Posterior vena cava (tissue), 2 donors: Measurements from ENCODE around the gene IL22. TPM values are rescaled to one million over a fixed set of nuclear protein-coding genes. Genes with fewer than 3 reads are reported as not detected.
A peak's percentile ranks its signal among the peaks of the same experiment; 100 is the strongest.
"Not testable (repeated sequence)": the region's sequence is repeated elsewhere in the genome, so short reads cannot be mapped to it uniquely, and the experiment has no call there.

Experiments
- DNase-seq: peaks from one replicate; pipeline ENCODE4 v3.0.0-alpha.2; 2020; ENCODE audit warnings: low spot score
- intact Hi-C, 2 donors: fragments of 100-400 bp; cut with DNase I; formaldehyde crosslinking; loops; one replicate each; pipeline versions ENCODE4 v1.14.1 to v1.14.2; 2022 to 2023
- total RNA-seq, 2 donors: library from RNA; stranded (reverse); fragmentation: NEBNext Ultra II Directional; extraction: Animal tissue kit (Norgen Biotek cat#: 25700); gene quantifications; one replicate each; pipeline ENCODE4 v1.2.1, GENCODE V29; 2021
- donor health status: DM: yes; HTN: yes; CAD: no.
- donor health status: DM: yes; HTN: yes; CAD: no.

The IL22 gene
- total RNA-seq, 2 donors from 2014 or later = not detected

DNA sequence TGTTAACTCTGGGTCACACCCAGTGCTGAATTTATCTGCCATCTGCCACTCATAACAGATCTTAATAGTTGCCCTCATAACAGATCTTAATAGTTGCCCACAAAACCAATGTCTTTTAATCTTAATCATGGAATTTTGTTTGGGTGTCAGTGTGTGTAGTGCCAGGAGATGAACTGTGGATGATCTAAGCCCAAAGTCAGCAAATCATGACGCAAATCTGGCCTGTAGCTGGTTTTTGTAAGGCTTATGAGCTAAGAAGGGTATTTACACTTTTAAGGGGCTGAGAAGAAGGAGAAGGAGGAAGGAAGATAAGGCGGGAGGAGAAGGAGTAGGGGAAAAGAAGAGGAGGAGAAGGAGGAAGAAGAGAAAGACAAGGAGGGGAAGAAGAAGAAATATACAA, 17.8 kb downstream of the IL22 start:
- intact Hi-C loops = no loop called here
- no peak for DNase-seq

GRCh38 chr12:68234140-68234539, 19.3 kb downstream of the IL22 start:
- intact Hi-C loops = no loop called here
- DNase-seq = no peak

DNA sequence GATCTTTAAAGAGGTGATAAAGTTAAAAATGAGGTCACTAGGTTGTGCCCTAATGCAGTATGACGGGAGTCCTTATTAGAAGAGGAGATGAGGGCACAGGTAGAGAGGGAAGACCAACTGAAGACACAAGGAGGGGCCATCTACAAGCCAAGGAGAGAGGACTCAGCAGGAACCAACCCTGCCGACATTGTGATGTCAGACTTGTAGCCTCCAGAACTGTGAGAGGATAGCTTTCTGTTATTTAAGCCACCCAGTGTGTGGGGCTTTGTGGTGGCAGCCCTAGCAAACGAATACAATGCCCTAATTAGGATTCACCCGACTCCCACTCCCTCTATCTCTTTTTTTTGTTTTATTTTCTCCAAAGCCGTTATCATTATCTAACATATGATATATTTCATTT, 19.9 kb downstream of the IL22 start:
- intact Hi-C loops = no loop called here
- DNase-seq = no peak

DNA sequence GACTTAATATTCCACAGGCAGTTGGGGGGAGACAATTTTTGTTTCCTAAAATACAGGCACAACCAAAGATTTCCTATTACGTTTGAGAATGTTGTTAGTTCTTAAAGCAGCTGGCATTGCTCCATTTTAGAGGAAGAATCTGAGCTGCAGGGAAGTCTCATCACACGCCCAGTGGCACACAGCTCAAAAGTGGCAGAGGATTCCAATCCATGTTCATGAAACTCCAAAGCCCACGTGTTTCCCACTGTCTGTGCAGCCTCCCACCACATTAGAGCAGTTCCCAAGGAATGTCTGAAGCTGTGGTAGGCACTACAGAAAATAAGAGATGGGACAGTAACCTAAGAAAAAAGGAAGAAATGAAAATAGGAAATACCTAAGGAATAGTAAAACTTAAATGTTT, 21.7 kb downstream of the IL22 start:
- intact Hi-C loops = no loop called here
- DNase-seq = no peak

GRCh38 chr12:68231229-68231628, 22.2 kb downstream of the IL22 start:
- DNase-seq = no peak
- intact Hi-C loops = no loop called here

- intact Hi-C loops = loop anchor here in 1 of 2 donors (5.0 kb wide), 1 partner anchor 82 kb away; no protein-coding TSS in a partner anchor
- DNase-seq = no peak
Observed at GRCh38 chr12:68229956-68230355, 23.4 kb downstream of the IL22 start.

DNA sequence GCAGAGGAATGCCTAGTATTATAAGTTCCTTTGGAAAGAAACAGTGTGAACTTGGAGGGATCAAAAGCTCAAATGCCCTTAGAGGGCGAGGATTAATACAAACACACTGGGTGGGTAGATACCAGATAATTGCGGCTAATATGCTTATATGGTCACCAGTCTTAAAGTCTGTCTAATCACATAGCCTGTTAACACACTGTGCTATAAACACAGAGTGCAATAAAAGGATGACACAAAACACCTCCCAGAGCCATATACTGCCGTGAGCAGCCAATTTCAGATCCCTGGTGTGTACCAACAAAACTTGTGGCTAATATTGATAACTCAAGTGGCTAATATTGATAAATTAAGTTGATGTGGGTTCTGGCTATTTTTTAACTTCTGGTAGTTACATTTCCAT, 26.0 kb downstream of the IL22 start:
- intact Hi-C loops = loop anchor here in 1 of 2 donors (5.0 kb wide), 1 partner anchor 85 kb away; no protein-coding TSS in a partner anchor
- no peak for DNase-seq

- intact Hi-C loops = loop anchor here in 1 of 2 donors (5.0 kb wide), 1 partner anchor 86 kb away; no protein-coding TSS in a partner anchor
- DNase-seq = no peak
Observed at GRCh38 chr12:68225576-68226476, 27.6 kb downstream of the IL22 start, which contains the start of gene IL26. TSS of gene IL26 (minus strand) at chr12:68225810. CDS start at chr12:68225756, 54 bp downstream.

- intact Hi-C loops = loop anchor here in 1 of 2 donors (5.0 kb wide), 1 partner anchor 88 kb away; no protein-coding TSS in a partner anchor
- DNase-seq = no peak
Observed at GRCh38 chr12:68224613-68225285, 28.7 kb downstream of the IL22 start.

DNA sequence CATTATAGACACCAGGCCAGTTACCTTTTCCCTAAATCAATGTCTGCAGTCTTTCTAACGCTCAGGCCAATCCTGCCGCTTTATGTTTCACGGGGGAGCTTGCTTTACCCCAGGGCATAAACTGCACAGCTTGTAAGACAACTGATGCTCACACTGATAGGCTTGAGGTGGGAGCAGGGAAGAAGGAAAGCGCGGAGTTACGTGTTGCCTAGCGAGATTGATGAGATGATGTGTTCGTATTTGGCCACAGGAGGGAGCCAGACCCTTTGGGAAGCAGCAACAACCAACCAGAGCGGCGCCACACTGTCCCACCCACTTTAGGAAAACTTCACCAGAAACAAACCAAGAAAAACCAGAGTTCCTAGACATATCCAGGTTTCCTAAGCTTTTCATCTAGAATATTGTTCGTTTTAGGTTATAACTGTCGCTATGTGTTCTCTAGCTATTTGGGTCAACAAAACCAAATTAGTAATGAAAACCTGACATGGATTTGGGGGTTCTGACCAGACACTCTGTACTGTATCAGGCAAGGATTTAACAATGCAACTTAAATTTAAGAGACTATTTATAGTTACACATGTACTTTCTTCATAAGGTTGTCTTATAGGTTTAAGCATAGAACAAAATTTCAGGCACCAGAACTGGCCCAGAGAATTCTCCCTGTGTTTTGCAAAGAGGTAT, 30.2 kb downstream of the IL22 start:
- intact Hi-C loops = loop anchor here in 1 of 2 donors (2.0 kb wide), 1 partner anchor 94 kb away; no protein-coding TSS in a partner anchor

GRCh38 chr12:68222326-68222725, 31.1 kb downstream of the IL22 start:
- no peak for DNase-seq
- intact Hi-C loops = loop anchor here in 1 of 2 donors (2.0 kb wide), 1 partner anchor 94 kb away; no protein-coding TSS in a partner anchor

More for the DNA sequence above, 30.2 kb downstream of the IL22 start:
- DNase-seq = peak; percentile 92

DNA sequence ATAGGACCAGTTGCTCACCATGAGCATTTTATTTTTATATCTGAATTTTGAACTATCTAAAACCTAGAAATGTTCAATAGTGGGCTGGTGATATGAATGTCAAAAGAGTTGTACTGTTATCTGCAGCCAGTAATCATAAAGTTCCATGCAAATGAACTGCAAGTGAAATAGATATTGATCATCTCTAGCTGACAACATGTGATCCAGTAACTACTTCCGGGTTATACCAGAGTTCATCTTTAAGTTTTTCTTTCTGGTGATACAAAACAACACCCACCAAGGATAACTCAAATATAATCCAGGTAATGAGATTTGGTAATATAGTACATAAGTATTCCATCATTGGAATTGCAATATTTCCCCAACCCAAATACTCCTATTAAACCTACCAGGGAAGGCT, 31.9 kb downstream of the IL22 start:
- intact Hi-C loops = no loop called here
- DNase-seq = no peak

GRCh38 chr12:68210875-68211274, 42.5 kb downstream of the IL22 start:
- no peak for DNase-seq
- intact Hi-C loops = no loop called here

DNA sequence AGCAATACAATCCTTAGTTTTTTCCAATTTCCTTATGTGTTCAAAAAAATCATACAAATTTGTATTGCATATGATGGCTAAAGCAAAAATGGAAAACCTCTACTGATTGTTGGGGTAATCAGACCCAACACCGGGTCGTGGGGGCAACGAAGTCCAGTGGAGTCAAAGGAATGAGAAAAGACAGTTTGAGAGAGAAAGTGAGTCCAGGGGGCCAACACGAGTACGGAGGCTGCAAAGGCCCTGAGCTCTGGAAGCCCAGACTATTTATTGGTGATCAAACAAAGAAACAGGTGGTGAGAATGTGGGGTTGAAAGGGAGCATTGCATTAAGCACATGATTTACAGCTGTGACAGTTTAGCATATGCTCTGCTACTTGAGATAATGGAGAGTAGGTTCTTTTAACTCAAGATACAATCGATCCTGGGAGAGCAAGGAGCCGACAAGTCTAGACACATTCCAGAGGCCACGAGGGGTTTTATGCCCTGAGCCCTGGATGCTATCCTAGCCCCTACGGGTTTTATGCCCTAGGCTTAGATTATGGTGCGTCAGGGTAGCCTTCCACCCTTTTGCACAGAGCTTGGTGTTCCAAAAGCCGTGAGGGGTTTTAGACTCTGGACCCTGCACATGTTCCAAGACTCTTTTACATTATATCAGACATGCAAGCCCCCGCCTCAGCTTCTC, 44.2 kb downstream of the IL22 start:
- intact Hi-C loops, DNase-seq: not testable (repeated sequence)

- intact Hi-C loops = no loop called here
- DNase-seq = no peak
Observed at GRCh38 chr12:68207276-68207675, 46.1 kb downstream of the IL22 start.

DNA sequence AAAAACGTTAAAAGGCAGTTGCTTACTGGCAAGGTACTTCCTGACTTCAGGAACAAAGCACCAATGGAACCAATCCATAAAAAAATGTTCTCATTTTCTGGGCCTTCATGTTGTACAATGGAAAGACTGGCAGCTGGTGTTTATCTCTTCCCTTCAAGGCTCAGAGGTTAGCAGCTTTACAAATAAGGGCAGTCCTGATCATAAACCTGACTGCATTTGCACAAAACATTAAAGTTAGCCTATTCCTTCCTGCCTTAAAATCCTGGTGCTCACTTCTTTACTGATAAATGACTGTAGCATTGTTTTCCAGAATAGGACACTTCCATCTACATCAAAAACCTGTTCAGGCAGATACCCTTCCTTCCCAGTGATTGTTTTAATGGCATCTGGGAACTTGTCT, 47.0 kb downstream of the IL22 start:
- intact Hi-C loops = no loop called here
- DNase-seq = no peak

- intact Hi-C loops = no loop called here
- no peak for DNase-seq
Observed at GRCh38 chr12:68203460-68203875, 49.9 kb downstream of the IL22 start.

DNA sequence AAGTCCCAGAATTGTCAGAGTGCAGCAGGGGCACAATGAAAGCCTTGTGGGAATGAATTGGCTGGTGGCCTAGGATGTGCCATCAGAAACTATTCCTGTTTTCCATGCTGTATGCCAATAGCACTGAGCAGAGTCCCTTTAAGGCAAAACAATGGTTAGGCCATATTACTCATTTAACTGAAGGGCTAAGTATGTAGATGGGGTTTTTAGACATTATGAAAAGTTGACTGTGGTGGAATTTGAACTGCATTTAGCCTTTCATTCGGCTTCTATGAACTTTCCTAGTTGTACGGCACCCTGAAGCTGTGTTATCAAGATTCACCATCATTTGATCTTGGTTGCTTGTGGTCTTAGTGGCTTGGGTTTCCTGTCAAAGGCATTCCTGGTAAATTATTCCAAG, 52.5 kb downstream of the IL22 start:
- no peak for DNase-seq
- intact Hi-C loops = no loop called here

GRCh38 chr12:68199127-68199526, 54.3 kb downstream of the IL22 start:
- DNase-seq = no peak
- intact Hi-C loops = no loop called here
